ENCODE results near the gene PATL1.

- TF ChIP-seq CTCF (IDR thresholded peaks at IDR 0.05) (no peak), POLR2A (IDR thresholded peaks at IDR 0.05) (no peak)
These were observed 38.8 kb downstream of the PATL1 start for GRCh38 chr11:59629996-59630395.
